GM23338 (cell line): ENCODE results near the gene ZC3H8. TPM values are rescaled to one million over a fixed set of nuclear protein-coding genes. Genes with fewer than 3 reads are reported as not detected.

ENCODE experiments used
- ATAC-seq: fragments of 200-7000 bp; cut with Tn5 transposase; 3 replicates; pipeline ENCODE4 v1.9.1; 2020
- DNase-seq: peaks from one replicate; pipeline ENCODE4 v3.0.0-alpha.2; 2015; ENCODE audit warnings: low spot score
- H2AFZ ChIP-seq: fragments of 200-600 bp; sonication (generic); 2 replicates; pipeline ENCODE4 v1.8.0; 2016; ENCODE audit warnings: antibody characterized with exemption, mild to moderate bottlenecking, moderate library complexity
- H3F3A ChIP-seq: fragments of 200-600 bp; sonication (generic); replicated peaks from 2 replicates; pipeline ENCODE4 v1.8.0; 2017; ENCODE audit warnings: antibody characterized with exemption, mixed run types, low read depth
- H3K27ac ChIP-seq: fragments of 200-600 bp; sonication (generic); 2 replicates; pipeline ENCODE4 v1.6.1; 2016; ENCODE audit warnings: low read depth
- H3K27me3 ChIP-seq: fragments of 200-600 bp; sonication (generic); 2 replicates; pipeline ENCODE4 v1.8.0; 2016; ENCODE audit warnings: mild to moderate bottlenecking, mixed run types, moderate library complexity; ENCODE audit not compliant: insufficient read depth
- H3K36me3 ChIP-seq: fragments of 200-600 bp; sonication (generic); 2 replicates; pipeline ENCODE4 v1.8.0; 2016; ENCODE audit warnings: mild to moderate bottlenecking; ENCODE audit not compliant: insufficient read depth
- H3K4me1 ChIP-seq: fragments of 200-600 bp; sonication (generic); 2 replicates; pipeline ENCODE4 v1.8.0; 2016; ENCODE audit warnings: mild to moderate bottlenecking, moderate library complexity; ENCODE audit not compliant: insufficient read depth
- H3K4me2 ChIP-seq: fragments of 200-600 bp; sonication (generic); 2 replicates; pipeline ENCODE4 v1.7.1; 2017; ENCODE audit warnings: mixed run types
- H3K4me3 ChIP-seq: fragments of 200-600 bp; sonication (generic); 2 replicates; pipeline ENCODE4 v1.6.1; 2016; ENCODE audit warnings: mixed run types
- H3K79me2 ChIP-seq: fragments of 200-600 bp; sonication (generic); replicated peaks from 2 replicates; pipeline ENCODE4 v1.8.0; 2017; ENCODE audit warnings: mild to moderate bottlenecking; ENCODE audit not compliant: insufficient read depth
- H3K9me2 ChIP-seq: fragments of 200-600 bp; sonication (generic); 2 replicates; pipeline ENCODE4 v1.8.0; 2017; ENCODE audit not compliant: insufficient read depth
- H4K20me1 ChIP-seq: fragments of 200-600 bp; sonication (generic); replicated peaks from 2 replicates; pipeline ENCODE4 v1.8.0; 2017; ENCODE audit warnings: mild to moderate bottlenecking; ENCODE audit not compliant: insufficient read depth
- H3K27ac Mint-ChIP-seq: 2 replicates; pipeline ENCODE4 v1.8.0; 2020; ENCODE audit warnings: inconsistent platforms, mild to moderate bottlenecking, moderate library complexity, mixed read lengths
- H3K27me3 Mint-ChIP-seq: 3 replicates; pipeline ENCODE4 v1.8.0; 2022; ENCODE audit warnings: low read depth, mild to moderate bottlenecking, moderate library complexity, mixed read lengths, inconsistent platforms; ENCODE audit not compliant: insufficient read depth, poor library complexity
- H3K36me3 Mint-ChIP-seq: 3 replicates; pipeline ENCODE4 v1.8.0; 2021; ENCODE audit warnings: low read depth, mild to moderate bottlenecking, inconsistent platforms, moderate library complexity, mixed read lengths
- H3K4me1 Mint-ChIP-seq: 3 replicates; pipeline ENCODE4 v1.8.0; 2020; ENCODE audit warnings: mild to moderate bottlenecking, inconsistent platforms, mixed read lengths
- H3K4me3 Mint-ChIP-seq: 3 replicates; pipeline ENCODE4 v1.8.0; 2021; ENCODE audit warnings: moderate library complexity, mild to moderate bottlenecking, inconsistent platforms, mixed read lengths
- H3K9me3 Mint-ChIP-seq: 3 replicates; pipeline ENCODE4 v1.8.0; 2020; ENCODE audit warnings: moderate library complexity, mild to moderate bottlenecking, inconsistent platforms, mixed read lengths
- CREB1 ChIP-seq: fragments of 250-450 bp; sonication (Bioruptor Pico); IDR thresholded peaks from 2 replicates; pipeline ENCODE4 v1.5.0; 2020; ENCODE audit warnings: low read depth, mild to moderate bottlenecking, moderate library complexity
- EZH2 ChIP-seq: fragments of 200-600 bp; sonication (generic); IDR thresholded peaks from one replicate; pipeline ENCODE4 v1.8.0; 2017; ENCODE audit warnings: antibody characterized with exemption, mild to moderate bottlenecking, low read depth; ENCODE audit not compliant: unreplicated experiment
- EZH2phosphoT487 ChIP-seq: fragments of 200-600 bp; sonication (generic); IDR thresholded peaks from one replicate; pipeline ENCODE4 v1.8.1; 2018; ENCODE audit warnings: antibody characterized with exemption; ENCODE audit not compliant: unreplicated experiment
- JUNB ChIP-seq: IDR thresholded peaks from one replicate; pipeline ENCODE4 v1.6.1; 2016; ENCODE audit warnings: antibody characterized with exemption; ENCODE audit not compliant: unreplicated experiment
- NANOG ChIP-seq: IDR thresholded peaks from 2 replicates; pipeline ENCODE4 v1.6.1; 2016; ENCODE audit warnings: antibody characterized with exemption, borderline replicate concordance
- POLR2AphosphoS5 ChIP-seq: IDR thresholded peaks from 2 replicates; pipeline ENCODE4 v1.6.1; 2016; ENCODE audit warnings: antibody characterized with exemption, low read depth
- STAT1 ChIP-seq: IDR thresholded peaks from one replicate; pipeline ENCODE4 v1.6.1; 2016; ENCODE audit warnings: antibody characterized with exemption; ENCODE audit not compliant: unreplicated experiment
- ZNF114 ChIP-seq: fragments of 250-450 bp; sonication (Bioruptor Pico); IDR thresholded peaks from 2 replicates; pipeline ENCODE4 v1.5.0; 2020; ENCODE audit warnings: mild to moderate bottlenecking, moderate library complexity
- ZNF331 ChIP-seq: fragments of 250-450 bp; sonication (Bioruptor Pico); IDR thresholded peaks from 2 replicates; pipeline ENCODE4 v1.5.0; 2020; ENCODE audit warnings: low read depth, mild to moderate bottlenecking, moderate library complexity
- polyA plus RNA-seq: library from polyadenylated mRNA; unstranded; fragments of >200 nt; fragmentation: Nextera tagmentation; extraction: Ambion mirVana; gene quantifications from 2 replicates; pipeline ENCODE4 v1.2.1, GENCODE V29; 2016
- total RNA-seq: library from RNA; depleted of rRNA; stranded (reverse); fragments of >200 nt; shearing (Covaris generic); gene quantifications from 2 replicates; pipeline ENCODE4 v1.2.3, GENCODE V29; 2014
- TF ChIP-seq, protein P1 (sequence below), 2 experiments: fragments of 200-600 bp in 1 of 2; sonication (generic) in 1 of 2; conservative IDR thresholded peaks; 2 replicates each; pipeline versions ENCODE4 v1.5.1 to v1.6.1; 2016 to 2017; ENCODE audit warnings: antibody characterized with exemption in 2 of 2, low read depth in 2 of 2, mild to moderate bottlenecking in 2 of 2, moderate library complexity in 1 of 2
- TF ChIP-seq, protein P2 (sequence below): fragments of 250-450 bp; sonication (Bioruptor Pico); IDR thresholded peaks from 2 replicates; pipeline ENCODE4 v1.5.0; 2020; ENCODE audit warnings: mild to moderate bottlenecking, moderate library complexity
- TF ChIP-seq, protein P3 (sequence below): IDR thresholded peaks from 2 replicates; pipeline ENCODE4 v1.6.1; 2016; ENCODE audit warnings: antibody characterized with exemption
- TF ChIP-seq, protein P4 (sequence below): IDR thresholded peaks from one replicate; pipeline ENCODE4 v1.6.1; 2018; ENCODE audit warnings: antibody characterized with exemption; ENCODE audit not compliant: unreplicated experiment

Gene ZC3H8
- total and polyA plus RNA-seq, 2 experiments from 2014 or later, result 13.3 to 42.8 TPM

DNA sequence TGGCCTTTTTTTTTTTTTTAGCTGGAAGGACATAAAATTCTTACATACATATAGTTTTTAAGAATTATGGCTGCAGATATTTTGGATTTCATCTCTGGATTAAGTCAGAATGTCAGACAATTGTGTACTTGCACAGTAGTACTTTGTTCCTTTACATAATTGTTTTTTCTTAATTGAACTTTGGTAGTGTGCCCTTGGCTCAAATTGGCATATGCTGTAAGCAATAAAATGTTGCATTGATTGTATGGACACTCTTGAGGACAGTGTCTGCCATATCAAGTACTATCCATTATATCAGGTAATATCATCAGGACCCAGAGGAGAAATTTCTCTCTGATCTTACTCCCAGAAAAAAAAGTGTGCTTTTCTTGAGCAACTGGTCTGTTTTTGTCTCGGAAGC, 35.8 kb upstream of the ZC3H8 start:
- Histone ChIP-seq H3K4me3 (no peak overlapping the region), H3K4me1 (no peaks in the 10 kb centered on the region), H3K27me3 (no peaks in the 10 kb centered on the region), H3K4me2 (no peak overlapping the region), H3K36me3 (no peaks in the 10 kb centered on the region), H3K9me2 (no peaks in the 10 kb centered on the region), H3K27ac (no peak overlapping the region), H2AFZ (no peak overlapping the region), H4K20me1 (no peaks in the 10 kb centered on the region), H3K79me2 (no peaks in the 10 kb centered on the region), H3F3A (no peaks in the 10 kb centered on the region)
- Mint-ChIP-seq H3K9me3 (no peaks in the 10 kb centered on the region), H3K27ac (no peak overlapping the region), H3K4me3 (no peak overlapping the region), H3K36me3 (no peaks in the 10 kb centered on the region), H3K4me1 (no peaks in the 10 kb centered on the region), H3K27me3 (peaks cover 6% of the 10 kb centered on the region)
- no peak for ATAC-seq
- DNase-seq, result no peak
- TF ChIP-seq POLR2AphosphoS5, result no peak
- TF ChIP-seq EZH2phosphoT487, result no peak
- no peak for TF ChIP-seq CREB1 (CRISPR knock-in tag)
- TF ChIP-seq, protein P1, sequence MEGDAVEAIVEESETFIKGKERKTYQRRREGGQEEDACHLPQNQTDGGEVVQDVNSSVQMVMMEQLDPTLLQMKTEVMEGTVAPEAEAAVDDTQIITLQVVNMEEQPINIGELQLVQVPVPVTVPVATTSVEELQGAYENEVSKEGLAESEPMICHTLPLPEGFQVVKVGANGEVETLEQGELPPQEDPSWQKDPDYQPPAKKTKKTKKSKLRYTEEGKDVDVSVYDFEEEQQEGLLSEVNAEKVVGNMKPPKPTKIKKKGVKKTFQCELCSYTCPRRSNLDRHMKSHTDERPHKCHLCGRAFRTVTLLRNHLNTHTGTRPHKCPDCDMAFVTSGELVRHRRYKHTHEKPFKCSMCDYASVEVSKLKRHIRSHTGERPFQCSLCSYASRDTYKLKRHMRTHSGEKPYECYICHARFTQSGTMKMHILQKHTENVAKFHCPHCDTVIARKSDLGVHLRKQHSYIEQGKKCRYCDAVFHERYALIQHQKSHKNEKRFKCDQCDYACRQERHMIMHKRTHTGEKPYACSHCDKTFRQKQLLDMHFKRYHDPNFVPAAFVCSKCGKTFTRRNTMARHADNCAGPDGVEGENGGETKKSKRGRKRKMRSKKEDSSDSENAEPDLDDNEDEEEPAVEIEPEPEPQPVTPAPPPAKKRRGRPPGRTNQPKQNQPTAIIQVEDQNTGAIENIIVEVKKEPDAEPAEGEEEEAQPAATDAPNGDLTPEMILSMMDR (conservative IDR thresholded peaks at IDR 0.05; ENCODE audit: low read depth in 2 of 2), result no peak
- TF ChIP-seq, protein P2, sequence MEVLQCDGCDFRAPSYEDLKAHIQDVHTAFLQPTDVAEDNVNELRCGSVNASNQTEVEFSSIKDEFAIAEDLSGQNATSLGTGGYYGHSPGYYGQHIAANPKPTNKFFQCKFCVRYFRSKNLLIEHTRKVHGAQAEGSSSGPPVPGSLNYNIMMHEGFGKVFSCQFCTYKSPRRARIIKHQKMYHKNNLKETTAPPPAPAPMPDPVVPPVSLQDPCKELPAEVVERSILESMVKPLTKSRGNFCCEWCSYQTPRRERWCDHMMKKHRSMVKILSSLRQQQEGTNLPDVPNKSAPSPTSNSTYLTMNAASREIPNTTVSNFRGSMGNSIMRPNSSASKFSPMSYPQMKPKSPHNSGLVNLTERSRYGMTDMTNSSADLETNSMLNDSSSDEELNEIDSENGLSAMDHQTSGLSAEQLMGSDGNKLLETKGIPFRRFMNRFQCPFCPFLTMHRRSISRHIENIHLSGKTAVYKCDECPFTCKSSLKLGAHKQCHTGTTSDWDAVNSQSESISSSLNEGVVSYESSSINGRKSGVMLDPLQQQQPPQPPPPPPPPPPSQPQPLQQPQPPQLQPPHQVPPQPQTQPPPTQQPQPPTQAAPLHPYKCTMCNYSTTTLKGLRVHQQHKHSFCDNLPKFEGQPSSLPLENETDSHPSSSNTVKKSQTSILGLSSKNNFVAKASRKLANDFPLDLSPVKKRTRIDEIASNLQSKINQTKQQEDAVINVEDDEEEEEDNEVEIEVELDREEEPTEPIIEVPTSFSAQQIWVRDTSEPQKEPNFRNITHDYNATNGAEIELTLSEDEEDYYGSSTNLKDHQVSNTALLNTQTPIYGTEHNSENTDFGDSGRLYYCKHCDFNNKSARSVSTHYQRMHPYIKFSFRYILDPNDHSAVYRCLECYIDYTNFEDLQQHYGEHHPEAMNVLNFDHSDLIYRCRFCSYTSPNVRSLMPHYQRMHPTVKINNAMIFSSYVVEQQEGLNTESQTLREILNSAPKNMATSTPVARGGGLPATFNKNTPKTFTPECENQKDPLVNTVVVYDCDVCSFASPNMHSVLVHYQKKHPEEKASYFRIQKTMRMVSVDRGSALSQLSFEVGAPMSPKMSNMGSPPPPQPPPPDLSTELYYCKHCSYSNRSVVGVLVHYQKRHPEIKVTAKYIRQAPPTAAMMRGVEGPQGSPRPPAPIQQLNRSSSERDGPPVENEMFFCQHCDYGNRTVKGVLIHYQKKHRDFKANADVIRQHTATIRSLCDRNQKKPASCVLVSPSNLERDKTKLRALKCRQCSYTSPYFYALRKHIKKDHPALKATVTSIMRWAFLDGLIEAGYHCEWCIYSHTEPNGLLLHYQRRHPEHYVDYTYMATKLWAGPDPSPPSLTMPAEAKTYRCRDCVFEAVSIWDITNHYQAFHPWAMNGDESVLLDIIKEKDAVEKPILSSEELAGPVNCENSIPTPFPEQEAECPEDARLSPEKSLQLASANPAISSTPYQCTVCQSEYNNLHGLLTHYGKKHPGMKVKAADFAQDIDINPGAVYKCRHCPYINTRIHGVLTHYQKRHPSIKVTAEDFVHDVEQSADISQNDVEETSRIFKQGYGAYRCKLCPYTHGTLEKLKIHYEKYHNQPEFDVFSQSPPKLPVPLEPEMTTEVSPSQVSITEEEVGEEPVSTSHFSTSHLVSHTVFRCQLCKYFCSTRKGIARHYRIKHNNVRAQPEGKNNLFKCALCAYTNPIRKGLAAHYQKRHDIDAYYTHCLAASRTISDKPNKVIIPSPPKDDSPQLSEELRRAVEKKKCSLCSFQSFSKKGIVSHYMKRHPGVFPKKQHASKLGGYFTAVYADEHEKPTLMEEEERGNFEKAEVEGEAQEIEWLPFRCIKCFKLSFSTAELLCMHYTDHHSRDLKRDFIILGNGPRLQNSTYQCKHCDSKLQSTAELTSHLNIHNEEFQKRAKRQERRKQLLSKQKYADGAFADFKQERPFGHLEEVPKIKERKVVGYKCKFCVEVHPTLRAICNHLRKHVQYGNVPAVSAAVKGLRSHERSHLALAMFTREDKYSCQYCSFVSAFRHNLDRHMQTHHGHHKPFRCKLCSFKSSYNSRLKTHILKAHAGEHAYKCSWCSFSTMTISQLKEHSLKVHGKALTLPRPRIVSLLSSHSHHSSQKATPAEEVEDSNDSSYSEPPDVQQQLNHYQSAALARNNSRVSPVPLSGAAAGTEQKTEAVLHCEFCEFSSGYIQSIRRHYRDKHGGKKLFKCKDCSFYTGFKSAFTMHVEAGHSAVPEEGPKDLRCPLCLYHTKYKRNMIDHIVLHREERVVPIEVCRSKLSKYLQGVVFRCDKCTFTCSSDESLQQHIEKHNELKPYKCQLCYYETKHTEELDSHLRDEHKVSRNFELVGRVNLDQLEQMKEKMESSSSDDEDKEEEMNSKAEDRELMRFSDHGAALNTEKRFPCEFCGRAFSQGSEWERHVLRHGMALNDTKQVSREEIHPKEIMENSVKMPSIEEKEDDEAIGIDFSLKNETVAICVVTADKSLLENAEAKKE (CRISPR knock-in tag), result no peak
- TF ChIP-seq, protein P3, sequence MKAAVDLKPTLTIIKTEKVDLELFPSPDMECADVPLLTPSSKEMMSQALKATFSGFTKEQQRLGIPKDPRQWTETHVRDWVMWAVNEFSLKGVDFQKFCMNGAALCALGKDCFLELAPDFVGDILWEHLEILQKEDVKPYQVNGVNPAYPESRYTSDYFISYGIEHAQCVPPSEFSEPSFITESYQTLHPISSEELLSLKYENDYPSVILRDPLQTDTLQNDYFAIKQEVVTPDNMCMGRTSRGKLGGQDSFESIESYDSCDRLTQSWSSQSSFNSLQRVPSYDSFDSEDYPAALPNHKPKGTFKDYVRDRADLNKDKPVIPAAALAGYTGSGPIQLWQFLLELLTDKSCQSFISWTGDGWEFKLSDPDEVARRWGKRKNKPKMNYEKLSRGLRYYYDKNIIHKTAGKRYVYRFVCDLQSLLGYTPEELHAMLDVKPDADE, result no peak
- no peak for TF ChIP-seq JUNB
- no peak for TF ChIP-seq ZNF114
- TF ChIP-seq EZH2, result no peak
- TF ChIP-seq STAT1, result no peak
- TF ChIP-seq NANOG, result no peak
- no peak for TF ChIP-seq ZNF331
- TF ChIP-seq, protein P4, sequence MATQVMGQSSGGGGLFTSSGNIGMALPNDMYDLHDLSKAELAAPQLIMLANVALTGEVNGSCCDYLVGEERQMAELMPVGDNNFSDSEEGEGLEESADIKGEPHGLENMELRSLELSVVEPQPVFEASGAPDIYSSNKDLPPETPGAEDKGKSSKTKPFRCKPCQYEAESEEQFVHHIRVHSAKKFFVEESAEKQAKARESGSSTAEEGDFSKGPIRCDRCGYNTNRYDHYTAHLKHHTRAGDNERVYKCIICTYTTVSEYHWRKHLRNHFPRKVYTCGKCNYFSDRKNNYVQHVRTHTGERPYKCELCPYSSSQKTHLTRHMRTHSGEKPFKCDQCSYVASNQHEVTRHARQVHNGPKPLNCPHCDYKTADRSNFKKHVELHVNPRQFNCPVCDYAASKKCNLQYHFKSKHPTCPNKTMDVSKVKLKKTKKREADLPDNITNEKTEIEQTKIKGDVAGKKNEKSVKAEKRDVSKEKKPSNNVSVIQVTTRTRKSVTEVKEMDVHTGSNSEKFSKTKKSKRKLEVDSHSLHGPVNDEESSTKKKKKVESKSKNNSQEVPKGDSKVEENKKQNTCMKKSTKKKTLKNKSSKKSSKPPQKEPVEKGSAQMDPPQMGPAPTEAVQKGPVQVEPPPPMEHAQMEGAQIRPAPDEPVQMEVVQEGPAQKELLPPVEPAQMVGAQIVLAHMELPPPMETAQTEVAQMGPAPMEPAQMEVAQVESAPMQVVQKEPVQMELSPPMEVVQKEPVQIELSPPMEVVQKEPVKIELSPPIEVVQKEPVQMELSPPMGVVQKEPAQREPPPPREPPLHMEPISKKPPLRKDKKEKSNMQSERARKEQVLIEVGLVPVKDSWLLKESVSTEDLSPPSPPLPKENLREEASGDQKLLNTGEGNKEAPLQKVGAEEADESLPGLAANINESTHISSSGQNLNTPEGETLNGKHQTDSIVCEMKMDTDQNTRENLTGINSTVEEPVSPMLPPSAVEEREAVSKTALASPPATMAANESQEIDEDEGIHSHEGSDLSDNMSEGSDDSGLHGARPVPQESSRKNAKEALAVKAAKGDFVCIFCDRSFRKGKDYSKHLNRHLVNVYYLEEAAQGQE, result no peak
